ENCODE results near the gene LYSMD4.
"Not testable (repeated sequence)": the region's sequence is repeated elsewhere in the genome, so short reads cannot be mapped to it uniquely, and the experiment has no call there.

LYSMD4 gene

DNA sequence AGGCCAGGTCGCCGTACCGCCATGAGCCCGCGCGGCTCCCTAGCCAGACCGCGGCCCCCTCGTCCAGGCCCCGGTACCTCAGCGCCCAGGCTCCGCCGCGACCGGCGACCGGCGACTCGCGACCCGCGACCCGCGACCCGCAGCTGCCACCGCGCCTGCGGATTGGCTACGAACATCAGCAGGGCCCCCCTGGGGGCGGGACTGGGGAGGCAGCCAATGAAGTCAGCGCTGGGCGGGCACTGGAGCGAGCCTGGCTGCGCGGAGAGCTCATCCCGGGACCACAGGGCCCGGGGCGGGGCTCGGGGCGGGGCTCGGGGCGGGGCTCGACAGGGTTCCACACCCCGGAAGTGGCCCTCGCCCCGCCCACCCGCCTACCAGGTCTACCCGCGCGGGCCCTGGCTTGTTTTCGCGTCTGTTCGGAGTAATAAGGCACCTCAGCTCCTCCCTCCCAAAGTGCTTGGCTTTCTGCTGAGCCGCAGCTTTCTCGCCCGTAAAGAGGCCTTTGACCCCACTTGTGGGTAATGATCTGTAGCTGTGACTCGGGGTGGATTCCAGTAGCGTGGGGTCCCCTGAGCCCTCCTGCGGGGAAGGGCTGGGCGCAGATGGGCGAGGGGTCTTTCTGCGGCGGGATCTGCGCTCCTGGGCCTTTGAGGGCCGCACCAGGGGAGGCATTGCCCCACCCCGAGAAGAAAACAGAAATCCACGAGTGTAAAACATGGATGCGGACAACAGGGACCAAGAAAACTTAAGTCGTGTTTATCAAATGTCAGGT, at the start of gene LYSMD4:
LYSMD4 (minus strand) TSS at position 170 of the 772 bp plus-strand sequence. CDS start 1,438 bp downstream, outside the sequence.
- DNase-seq: peak; percentile 85

DNA sequence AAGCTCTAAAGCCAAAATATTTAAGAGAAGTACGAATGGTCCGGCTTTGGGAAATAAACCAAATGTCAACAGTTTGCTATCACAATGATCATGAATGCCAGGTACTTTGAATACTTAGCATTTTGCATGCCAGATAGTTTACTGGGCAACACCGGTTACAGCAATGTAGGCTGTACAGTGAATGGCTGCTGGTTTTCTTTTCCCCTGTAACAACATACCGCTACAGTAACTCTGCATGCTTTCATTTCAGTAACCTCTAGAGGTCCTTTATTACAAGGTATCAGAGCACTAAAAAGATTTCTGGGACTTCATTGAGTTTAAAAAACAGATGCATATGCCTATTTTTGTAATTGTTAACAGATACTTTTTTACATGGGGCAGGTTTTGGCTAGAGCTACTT, 48.8 kb upstream of the LYSMD4 start:
- DNase-seq: not testable (repeated sequence)

DNA sequence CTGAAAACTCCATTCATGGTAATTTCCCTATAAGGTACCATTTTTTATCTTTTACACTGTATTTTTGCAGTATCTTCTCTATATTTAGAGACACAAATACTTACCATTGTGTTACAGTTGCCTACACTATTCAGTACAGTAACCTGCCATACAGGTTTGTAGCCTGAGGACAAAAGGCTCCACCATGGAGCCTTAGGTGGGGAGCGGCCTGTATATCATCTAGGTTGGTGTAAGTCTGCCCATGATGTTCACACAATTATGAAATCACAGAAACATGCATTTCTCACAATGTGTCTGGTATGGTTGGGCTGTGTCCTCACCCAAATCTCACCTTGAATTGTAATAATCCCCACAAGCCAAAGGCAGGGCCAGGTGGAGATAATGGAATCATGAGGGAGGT, 43.9 kb upstream of the LYSMD4 start:
- no peak for DNase-seq

- no peak for DNase-seq
Observed at GRCh38 chr15:99764522-99764921, 31.3 kb upstream of the LYSMD4 start.

GRCh38 chr15:99763827-99764226, 30.6 kb upstream of the LYSMD4 start:
- no peak for DNase-seq

GRCh38 chr15:99762288-99762687, 29.1 kb upstream of the LYSMD4 start:
- DNase-seq: peak; percentile 3

- peak; percentile 85 for DNase-seq
Observed at GRCh38 chr15:99755692-99756409, 22.6 kb upstream of the LYSMD4 start.

- no peak for DNase-seq
Observed at GRCh38 chr15:99753066-99753465, 19.8 kb upstream of the LYSMD4 start.

- no peak for DNase-seq
Observed at GRCh38 chr15:99752556-99752955, 19.3 kb upstream of the LYSMD4 start.

DNA sequence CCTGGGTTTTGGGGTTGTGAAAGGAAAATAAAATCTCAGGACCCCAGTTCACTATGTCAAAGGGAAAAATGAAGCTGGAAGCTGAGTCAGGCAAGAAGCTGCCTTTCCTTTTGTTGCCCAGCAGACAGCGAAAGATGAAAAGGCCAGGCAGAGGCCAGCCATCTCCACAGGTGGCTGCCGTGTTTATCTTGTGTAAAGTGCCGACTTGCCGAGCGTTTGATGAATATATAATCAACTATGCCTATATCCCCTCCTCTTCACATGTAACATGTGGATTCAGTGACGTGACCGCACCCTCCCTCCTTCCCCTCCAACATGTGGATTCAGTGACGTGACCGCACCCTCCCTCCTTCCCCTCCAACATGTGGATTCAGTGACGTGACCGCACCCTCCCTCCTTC, 17.1 kb upstream of the LYSMD4 start:
- DNase-seq: not testable (repeated sequence)

GRCh38 chr15:99749386-99749785, 16.1 kb upstream of the LYSMD4 start:
- no peak for DNase-seq

DNA sequence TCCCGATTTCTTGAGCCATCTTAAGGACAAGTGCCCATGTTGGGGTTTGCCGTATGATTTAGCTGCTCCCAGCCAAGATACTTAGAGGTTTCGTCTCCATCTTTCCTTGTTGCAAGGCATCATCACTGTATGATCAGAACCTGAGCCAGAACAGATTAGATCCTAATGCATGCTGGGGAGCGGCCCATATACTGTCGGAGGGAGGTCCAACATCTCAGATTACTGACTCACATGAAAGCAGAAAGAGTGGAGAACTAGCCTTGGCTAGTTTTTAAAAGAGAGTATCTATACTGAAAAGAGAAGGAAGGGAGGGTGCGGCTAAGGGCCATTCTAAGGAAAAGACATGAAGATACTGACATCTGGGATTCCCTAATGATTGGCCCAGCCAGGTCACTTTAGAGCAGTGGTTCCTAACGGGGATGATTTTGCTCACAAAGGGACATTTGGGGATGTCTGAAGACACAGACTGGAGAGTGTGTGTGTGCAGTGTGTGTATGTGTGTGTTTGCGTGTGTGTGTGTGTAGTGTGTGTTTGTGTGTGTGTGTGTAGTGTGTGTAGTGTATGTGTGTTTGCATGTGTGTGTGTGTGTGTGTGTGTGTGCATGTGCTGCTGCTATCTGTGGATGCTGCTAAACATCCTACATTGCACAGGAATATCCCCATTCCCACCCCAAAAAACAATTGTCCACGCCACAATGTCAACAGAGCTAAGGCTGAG, 12.3 kb upstream of the LYSMD4 start:
- no peak for DNase-seq

- no peak for DNase-seq
Observed at GRCh38 chr15:99744142-99744541, 10.9 kb upstream of the LYSMD4 start.

DNA sequence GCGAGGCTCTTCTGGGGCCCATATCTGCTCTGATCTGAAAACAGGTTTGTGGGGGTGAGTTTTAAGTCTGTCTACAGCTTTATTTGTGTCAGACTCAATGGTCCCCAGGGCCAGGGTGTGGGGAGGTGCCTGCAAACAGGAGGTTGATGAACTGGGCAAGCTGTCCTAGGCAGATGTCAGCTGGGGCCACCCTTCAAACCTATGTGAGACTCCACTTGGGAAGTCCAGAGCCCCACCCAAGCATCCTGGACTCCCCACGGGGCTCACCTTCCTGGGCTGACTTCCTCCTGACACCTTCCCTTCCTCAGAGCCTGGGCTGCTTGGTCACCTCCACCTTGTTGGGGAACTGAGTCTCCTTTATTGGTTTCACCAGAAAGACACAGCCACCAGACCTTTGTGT, 8.6 kb upstream of the LYSMD4 start:
- DNase-seq: no peak

DNA sequence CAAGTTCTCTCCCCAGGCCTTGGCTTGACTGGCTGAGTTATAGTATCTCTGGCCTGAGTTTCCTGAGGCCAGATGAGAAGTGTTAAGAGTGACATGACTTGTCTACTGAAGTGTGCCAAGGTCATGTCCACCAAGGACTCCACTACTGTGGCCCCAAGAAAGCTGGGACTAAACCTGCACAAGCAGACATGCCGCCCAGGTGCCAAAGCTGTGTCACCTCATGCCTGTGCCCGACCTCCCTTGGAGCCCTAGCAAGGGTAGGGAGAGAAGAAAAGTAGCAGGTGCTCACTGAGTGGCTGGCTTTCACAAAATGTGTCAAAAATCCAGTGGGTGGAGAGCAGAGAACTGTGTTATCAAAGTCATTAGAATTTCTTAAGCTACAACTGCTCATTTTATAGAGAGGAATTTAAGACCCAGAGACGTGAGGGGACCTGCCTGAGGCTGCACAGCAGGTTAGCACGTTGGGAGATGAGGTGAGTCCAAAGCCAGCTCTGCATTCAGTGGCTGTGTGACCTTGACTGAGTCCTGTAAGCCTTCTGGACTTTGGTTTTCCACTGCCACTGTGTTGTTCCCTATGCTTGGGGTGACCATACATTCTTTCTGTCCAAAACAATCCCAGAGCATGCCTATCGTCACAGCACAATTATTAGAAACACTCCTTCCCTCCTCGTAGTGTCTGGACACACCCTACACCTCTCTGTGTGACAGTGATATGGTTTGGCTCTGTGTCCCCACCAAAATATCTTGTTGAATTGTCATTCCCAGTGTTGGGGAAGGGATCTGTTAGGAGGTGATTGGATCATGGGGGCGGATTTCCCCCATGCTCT, 5.0 kb upstream of the LYSMD4 start:
- no peak for DNase-seq

- DNase-seq: no peak
Observed at GRCh38 chr15:99736702-99737101, 3.5 kb upstream of the LYSMD4 start.

GRCh38 chr15:99735868-99736267, 2.6 kb upstream of the LYSMD4 start:
- DNase-seq: no peak

GRCh38 chr15:99734575-99734974, 1.3 kb upstream of the LYSMD4 start:
- no peak for DNase-seq

- DNase-seq: not testable (repeated sequence)
Observed at GRCh38 chr15:99734040-99734291, 729 bp upstream of the LYSMD4 start.

DNA sequence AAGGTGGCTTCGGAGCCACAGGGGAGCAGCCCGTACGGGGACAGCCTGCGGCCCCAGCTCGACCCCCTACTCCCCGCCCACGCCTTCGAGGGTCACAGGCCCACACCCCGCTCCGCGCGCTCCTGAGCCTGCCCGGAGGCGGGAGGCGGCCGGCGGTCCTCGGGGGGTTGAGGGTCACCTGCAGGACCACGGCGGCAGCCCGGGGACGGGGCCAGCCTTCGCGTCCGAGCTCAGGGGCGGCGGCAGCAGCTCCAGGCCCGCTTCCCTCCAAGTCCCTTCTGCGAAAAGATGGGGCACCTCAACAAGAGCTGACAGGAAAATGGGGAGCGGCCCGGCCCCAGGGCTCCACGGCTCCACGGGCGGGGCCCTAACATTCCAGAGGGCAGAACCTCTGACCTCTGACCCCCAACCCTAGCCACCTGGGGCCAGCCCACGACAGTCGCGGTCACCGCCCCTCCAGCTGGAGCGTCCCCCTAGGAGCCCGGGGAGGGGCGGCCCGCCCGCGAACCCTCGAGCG, 428 bp downstream of the LYSMD4 start:
- no peak for DNase-seq

- DNase-seq: peak; percentile 26
Observed at GRCh38 chr15:99732124-99732750, 1.0 kb downstream of the LYSMD4 start.

All from kidney glomerular epithelial cell (primary cell).